SW 1271 (cell line): ENCODE measurements around the gene SOCS7.
A peak's percentile ranks its signal among the peaks of the same experiment; 100 is the strongest.

Experiments
- DNase-seq, 2 experiments: peaks; one replicate each; lab custom pipeline; 2025; lab: John Stamatoyannopoulos, UW

Gene SOCS7

GRCh38 chr17:38336838-38337237 lies 14.8 kb upstream of the SOCS7 start:
- DNase-seq: no peak

GRCh38 chr17:38338053-38338452 lies 13.6 kb upstream of the SOCS7 start:
- DNase-seq: no peak

- DNase-seq: no peak
Measured at GRCh38 chr17:38338535-38338934, 13.1 kb upstream of the SOCS7 start.

GRCh38 chr17:38339891-38340290 lies 11.8 kb upstream of the SOCS7 start:
- DNase-seq: no peak

GRCh38 chr17:38341035-38341721 lies 10.5 kb upstream of the SOCS7 start:
- DNase-seq: no peak

GRCh38 chr17:38342886-38343607 lies 8.6 kb upstream of the SOCS7 start:
- no peak for DNase-seq

GRCh38 chr17:38343608-38344419 lies 7.8 kb upstream of the SOCS7 start, which contains the start of gene GPR179:
Gene GPR179 (minus strand): TSS chr17:38343956. CDS start chr17:38343789, 167 bp downstream.
- no peak for DNase-seq

GRCh38 chr17:38344420-38344745 lies 7.3 kb upstream of the SOCS7 start:
- no peak for DNase-seq

- DNase-seq: no peak
Measured at GRCh38 chr17:38345743-38346142, 5.9 kb upstream of the SOCS7 start.

GRCh38 chr17:38349097-38349730 lies 2.4 kb upstream of the SOCS7 start:
- peak; percentile 21 to 82 for DNase-seq

GRCh38 chr17:38350035-38350434 lies 1.6 kb upstream of the SOCS7 start:
- no peak for DNase-seq

- DNase-seq: no peak
Measured at GRCh38 chr17:38352245-38353085, 821 bp downstream of the SOCS7 start.

- DNase-seq: no peak
Measured at GRCh38 chr17:38353086-38353604, 1.5 kb downstream of the SOCS7 start.

GRCh38 chr17:38353668-38354067 lies 2.0 kb downstream of the SOCS7 start:
- no peak for DNase-seq

- no peak for DNase-seq
Measured at GRCh38 chr17:38354466-38354865, 2.8 kb downstream of the SOCS7 start.

- DNase-seq: no peak
Measured at GRCh38 chr17:38355251-38355650, 3.6 kb downstream of the SOCS7 start.

GRCh38 chr17:38357486-38358123 lies 6.0 kb downstream of the SOCS7 start:
- no peak for DNase-seq

GRCh38 chr17:38358586-38359513 lies 7.2 kb downstream of the SOCS7 start:
- no peak for DNase-seq

- DNase-seq: no peak
Measured at GRCh38 chr17:38361694-38362465, 10.2 kb downstream of the SOCS7 start.
